Measurements from ENCODE around the gene KRTAP10-9.
"Not testable (repeated sequence)": the region's sequence is repeated elsewhere in the genome, so short reads cannot be mapped to it uniquely, and the experiment has no call there.

KRTAP10-9 gene

GRCh38 chr21:44626673-44627143 is at the start of gene KRTAP10-9:
Gene KRTAP10-9, plus strand, starts transcription at chr21:44627093. Its CDS starts 79 bp downstream, at chr21:44627172.
- DNase-seq: no peak

DNA sequence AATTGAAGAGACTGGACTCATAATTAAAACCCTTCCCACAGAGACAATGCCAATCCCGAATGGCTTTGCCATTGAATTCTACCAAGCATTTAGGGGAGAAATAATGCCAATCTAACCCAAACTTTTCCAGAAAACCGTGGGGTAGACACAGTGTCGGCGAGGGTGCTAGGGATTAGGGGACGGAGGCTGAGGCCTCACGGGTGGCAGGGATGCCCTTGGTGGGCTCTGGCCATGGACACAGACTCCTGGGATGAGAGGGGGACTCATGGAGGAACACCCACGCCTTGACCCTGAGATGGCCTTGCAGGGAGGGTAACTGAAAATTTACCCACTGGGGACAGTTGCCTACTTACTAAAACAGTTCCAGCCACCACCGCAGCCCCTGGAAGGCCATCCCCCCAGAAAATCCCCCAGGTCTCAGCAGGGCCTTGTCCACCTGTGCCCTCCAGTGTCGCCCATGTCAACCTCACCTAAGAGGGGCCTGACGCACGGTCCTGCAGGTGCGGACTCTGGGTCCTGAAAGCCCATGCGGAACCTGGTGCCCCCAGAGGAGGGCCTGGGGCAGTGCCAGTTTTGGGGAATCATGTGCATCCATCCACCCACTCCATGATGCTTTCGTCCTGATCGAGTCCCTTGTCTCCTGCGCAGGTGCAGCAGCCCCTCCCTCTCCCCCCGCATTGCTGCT is 48.4 kb upstream of the KRTAP10-9 start:
- DNase-seq: no peak

- DNase-seq: no peak
Observed at GRCh38 chr21:44579056-44579832, 47.6 kb upstream of the KRTAP10-9 start.

- DNase-seq: no peak
Observed at GRCh38 chr21:44579833-44580144, 47.1 kb upstream of the KRTAP10-9 start.

DNA sequence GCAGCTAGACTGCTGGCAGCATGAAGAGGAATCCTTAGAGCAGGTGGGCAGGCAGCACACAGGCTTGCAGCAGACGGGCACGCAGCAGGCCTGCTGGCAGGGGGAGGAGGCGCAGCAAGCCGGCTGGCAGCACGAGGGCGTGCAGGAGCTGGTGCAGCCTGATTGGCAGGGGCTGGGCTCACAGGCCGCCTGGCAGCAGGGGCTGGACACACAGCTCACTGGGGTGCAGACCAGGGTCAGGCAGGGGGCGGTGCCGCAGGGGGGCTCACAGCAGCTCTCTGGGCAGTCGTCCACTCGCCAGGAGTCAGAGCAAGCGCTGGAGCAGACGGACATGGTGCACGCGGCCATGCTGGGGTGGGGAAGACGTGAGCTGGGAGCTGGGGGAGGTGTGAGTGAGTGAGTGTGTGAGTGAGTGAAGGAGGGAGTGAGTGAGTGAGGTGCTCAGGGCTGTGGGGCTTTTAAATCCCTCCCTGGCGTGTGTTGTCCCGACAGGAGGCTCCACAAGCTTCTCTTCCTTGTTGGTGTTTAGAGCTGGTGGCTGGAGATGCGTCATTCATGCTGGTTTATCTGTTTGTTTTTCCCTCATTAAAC is 46.6 kb upstream of the KRTAP10-9 start, which contains the start of gene KRTAP10-5:
KRTAP10-5 (minus strand) TSS at position 374 of the 591 bp plus-strand sequence; CDS start at position 348, 26 bp downstream.
- not testable (repeated sequence) for DNase-seq

DNA sequence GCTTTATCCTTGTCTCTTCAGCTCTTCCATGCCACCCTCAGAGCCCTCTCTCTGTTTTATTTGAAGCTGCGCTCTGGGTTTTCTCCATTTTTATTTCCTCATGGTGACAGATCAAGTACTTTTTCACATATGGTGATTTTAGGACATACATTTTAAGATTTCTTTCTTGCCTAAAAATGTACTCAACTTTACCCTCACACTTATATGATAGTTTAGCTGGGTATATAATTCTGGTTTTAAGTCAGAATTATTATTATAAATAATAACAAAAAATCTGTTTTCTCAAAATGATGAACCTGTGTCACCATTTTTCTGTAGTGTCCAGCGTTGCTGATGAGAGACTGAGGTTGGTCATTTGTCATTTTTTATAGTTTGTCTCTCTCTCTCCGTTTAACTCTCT is 45.7 kb upstream of the KRTAP10-9 start:
- DNase-seq: no peak

DNA sequence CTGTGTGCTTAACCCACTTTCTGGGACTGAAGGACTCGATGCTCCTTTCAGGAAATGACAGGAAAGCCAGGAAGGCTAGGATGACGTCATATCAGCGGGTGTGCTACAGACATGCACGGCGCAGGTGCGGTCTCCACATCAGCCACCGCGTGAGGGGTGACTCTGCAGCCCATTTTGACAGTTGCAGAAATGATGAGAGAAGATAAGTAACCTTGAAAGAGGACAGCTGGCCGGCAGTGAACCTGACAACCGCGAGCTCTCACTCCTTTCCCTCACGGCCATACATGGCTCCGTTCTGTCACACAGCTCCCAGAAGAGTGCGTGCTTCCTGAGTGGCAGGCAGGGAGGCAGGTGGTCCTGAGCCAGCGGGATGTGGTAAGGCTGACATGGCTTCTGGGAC is 44.8 kb upstream of the KRTAP10-9 start:
- no peak for DNase-seq

- no peak for DNase-seq
Observed at GRCh38 chr21:44583089-44583799, 43.6 kb upstream of the KRTAP10-9 start.

DNA sequence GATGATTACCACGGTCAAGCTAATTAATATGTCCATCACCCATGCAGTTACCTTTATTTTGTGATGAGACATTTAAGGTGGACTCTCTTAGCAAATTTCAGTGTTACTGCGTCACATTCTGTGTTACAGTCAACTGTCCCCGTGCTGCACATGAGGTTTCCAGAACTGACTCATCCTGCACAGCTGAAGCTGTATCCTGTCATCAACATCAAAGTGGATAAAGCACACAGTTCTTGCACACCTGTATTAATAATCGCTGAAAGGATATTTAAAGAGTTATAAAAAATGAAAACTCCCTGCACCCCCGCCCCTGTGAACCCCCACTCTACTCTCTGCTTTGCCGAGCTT is 43.1 kb upstream of the KRTAP10-9 start:
- DNase-seq: no peak

GRCh38 chr21:44585892-44586291 is 41.0 kb upstream of the KRTAP10-9 start:
- DNase-seq: no peak

DNA sequence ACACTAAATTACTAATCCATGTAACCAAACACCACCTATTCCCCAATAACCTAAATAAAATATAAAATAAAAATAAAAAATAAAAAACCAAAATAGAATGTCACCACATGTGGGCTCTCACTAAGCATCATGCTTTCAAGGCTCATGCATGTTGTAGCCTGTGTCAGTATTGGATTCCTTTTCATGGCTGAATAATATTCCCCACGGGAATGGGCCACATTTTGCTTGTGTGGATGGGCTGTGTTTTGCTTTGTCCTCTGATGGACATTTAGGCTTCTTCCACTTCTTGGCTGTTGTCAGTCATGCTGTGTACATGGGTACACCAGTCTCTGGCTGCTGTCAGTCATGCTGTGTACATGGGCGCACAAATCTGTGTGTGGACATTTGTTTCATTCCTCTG is 37.8 kb upstream of the KRTAP10-9 start:
- no peak for DNase-seq

- no peak for DNase-seq
Observed at GRCh38 chr21:44589586-44590305, 37.1 kb upstream of the KRTAP10-9 start.

DNA sequence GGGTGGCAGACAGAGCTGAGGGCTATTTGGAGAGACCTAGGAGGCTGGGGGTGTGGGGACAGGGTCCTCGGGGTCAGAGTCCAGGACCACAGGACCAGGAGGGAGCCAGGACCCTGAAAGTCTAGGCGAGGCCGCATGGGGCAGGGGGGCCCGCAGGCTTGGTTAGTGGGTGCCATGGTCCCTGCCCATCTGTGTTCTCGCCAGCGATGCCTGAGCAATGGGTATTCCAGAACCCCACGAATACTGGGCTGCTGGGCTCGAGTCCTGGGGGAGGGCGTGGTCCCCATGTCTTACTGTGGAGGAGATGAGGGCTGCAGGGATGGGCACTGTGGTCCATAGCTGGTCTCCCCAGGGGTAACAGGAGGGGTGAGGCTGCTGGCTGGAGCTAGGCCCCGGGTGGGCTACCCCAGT is 36.6 kb upstream of the KRTAP10-9 start:
- DNase-seq: no peak

GRCh38 chr21:44590897-44591800 is 35.7 kb upstream of the KRTAP10-9 start:
- DNase-seq: not testable (repeated sequence)

- DNase-seq: not testable (repeated sequence)
Observed at GRCh38 chr21:44591801-44592130, 35.1 kb upstream of the KRTAP10-9 start.

- no peak for DNase-seq
Observed at GRCh38 chr21:44592446-44593311, 34.2 kb upstream of the KRTAP10-9 start, which contains the start of gene KRTAP10-6. Gene KRTAP10-6, minus strand, starts transcription at chr21:44592505. Its CDS starts 21 bp downstream, at chr21:44592484.

DNA sequence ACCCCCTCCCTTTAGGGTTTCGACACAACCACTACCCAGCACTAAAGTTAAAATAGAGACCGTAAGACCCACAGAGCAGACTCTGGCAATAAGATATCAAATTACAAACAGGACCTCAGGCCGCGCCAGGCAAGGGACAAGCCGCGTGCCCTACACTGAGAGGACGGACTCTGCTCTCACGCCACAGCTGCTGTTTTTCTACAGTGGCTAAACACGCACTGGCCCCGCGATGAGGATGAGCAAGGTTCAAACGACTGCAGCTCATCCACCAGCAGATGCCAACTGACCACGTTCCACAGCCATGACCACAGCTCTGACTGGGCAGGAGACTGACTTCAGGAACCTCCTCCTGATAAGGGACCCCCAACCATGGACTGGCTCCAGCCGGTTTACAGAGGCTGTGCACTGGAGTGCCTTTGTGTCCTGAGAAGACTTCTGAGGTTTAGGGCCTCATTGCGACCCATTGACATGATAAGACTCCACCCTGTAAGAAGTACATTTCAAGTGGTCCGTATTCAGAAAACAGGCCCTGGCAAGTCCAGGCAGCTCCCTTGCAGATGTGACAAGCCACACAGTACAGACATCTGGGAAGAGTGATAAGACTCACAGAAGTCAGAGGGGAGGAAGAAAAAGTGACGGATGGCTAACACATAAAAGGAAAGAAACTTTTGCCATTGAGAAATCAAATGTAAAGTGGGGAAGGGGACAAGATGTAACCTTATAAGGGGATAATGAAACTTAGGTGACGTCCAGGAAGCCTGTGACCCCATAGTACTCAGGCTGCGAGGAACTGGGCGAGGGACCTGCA is 33.1 kb upstream of the KRTAP10-9 start:
- DNase-seq: no peak

- no peak for DNase-seq
Observed at GRCh38 chr21:44594406-44594916, 32.4 kb upstream of the KRTAP10-9 start.

- no peak for DNase-seq
Observed at GRCh38 chr21:44595524-44595923, 31.4 kb upstream of the KRTAP10-9 start.
